PFSK-1 (cell line): Measurements from ENCODE around the gene TAF4.

ENCODE experiments used
- FOXP2 ChIP-seq: optimal IDR thresholded peaks from 2 replicates; pipeline ENCODE3; 2011; ENCODE audit warnings: borderline replicate concordance, control low read depth, inconsistent platforms; ENCODE audit not compliant: insufficient read depth; ENCODE audit errors: extremely low read length, extremely low read depth
- POLR2AphosphoS5 ChIP-seq: IDR thresholded peaks from 2 replicates; pipeline ENCODE4 v1.6.1; 2012; ENCODE audit warnings: low read depth, mild to moderate bottlenecking, control low read depth, low read length, moderate library complexity
- SIN3A ChIP-seq: IDR thresholded peaks from 2 replicates; pipeline ENCODE4 v1.6.1; 2012; ENCODE audit warnings: mild to moderate bottlenecking, low read length, moderate library complexity, borderline replicate concordance; ENCODE audit not compliant: insufficient read depth
- TAF1 ChIP-seq: IDR thresholded peaks from 2 replicates; pipeline ENCODE4 v1.6.1; 2012; ENCODE audit warnings: low read length, control low read depth, borderline replicate concordance; ENCODE audit not compliant: insufficient read depth
- TF ChIP-seq, protein P1 (sequence below), 2 experiments: IDR thresholded peaks; 2 replicates each; pipeline versions ENCODE4 v1.6.1 to v1.8.0; 2011 to 2012; ENCODE audit warnings: low read depth in 2 of 2, low read length in 2 of 2, control low read depth in 1 of 2, inconsistent platforms in 1 of 2, mild to moderate bottlenecking in 1 of 2, moderate library complexity in 1 of 2; ENCODE audit not compliant: insufficient read depth in 1 of 2

The TAF4 gene

GRCh38 chr20:62032609-62033368, 32.9 kb downstream of the TAF4 start:
- TF ChIP-seq SIN3A (no peak), FOXP2 (no peak)

DNA sequence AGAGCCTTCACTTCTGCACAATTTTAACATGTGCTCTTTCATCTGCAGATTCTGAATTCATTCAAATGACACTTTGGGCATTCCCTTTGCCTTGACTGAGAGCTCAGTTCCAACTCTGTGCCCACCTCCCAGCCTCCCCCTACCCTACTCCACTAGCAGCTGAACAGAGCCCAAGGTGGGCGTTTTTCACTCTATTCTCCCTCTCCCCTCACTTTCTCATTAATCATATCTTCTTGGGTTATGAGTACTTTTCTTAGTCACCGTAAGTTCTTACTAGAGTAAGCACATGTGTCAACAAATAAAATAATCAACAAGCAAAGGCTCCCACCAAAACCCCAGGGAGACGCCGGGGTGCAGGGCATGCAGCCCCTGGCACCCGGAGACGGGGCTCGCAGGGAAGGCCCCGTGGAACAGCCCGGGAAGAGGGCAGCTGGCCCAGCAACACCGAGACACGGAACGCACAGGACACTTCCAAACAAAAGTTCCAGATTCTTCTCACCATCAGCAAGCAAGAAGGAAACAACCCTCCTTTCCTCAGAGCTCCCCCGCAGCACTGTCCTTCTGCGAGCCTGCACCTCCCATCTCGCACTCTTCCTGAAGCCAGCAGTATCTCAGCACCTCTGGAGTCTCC, 34.1 kb downstream of the TAF4 start:
- TF ChIP-seq, protein P1, sequence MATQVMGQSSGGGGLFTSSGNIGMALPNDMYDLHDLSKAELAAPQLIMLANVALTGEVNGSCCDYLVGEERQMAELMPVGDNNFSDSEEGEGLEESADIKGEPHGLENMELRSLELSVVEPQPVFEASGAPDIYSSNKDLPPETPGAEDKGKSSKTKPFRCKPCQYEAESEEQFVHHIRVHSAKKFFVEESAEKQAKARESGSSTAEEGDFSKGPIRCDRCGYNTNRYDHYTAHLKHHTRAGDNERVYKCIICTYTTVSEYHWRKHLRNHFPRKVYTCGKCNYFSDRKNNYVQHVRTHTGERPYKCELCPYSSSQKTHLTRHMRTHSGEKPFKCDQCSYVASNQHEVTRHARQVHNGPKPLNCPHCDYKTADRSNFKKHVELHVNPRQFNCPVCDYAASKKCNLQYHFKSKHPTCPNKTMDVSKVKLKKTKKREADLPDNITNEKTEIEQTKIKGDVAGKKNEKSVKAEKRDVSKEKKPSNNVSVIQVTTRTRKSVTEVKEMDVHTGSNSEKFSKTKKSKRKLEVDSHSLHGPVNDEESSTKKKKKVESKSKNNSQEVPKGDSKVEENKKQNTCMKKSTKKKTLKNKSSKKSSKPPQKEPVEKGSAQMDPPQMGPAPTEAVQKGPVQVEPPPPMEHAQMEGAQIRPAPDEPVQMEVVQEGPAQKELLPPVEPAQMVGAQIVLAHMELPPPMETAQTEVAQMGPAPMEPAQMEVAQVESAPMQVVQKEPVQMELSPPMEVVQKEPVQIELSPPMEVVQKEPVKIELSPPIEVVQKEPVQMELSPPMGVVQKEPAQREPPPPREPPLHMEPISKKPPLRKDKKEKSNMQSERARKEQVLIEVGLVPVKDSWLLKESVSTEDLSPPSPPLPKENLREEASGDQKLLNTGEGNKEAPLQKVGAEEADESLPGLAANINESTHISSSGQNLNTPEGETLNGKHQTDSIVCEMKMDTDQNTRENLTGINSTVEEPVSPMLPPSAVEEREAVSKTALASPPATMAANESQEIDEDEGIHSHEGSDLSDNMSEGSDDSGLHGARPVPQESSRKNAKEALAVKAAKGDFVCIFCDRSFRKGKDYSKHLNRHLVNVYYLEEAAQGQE (IDR thresholded peaks at IDR 0.05; ENCODE audit: insufficient read depth in 1 of 2, low read depth in 2 of 2, low read length in 2 of 2) = no peak
- TF ChIP-seq SIN3A = no peak
- no peak for TF ChIP-seq TAF1
- no peak for TF ChIP-seq FOXP2
- no peak for TF ChIP-seq POLR2AphosphoS5

- TF ChIP-seq SIN3A = no peak
- no peak for TF ChIP-seq TAF1
- no peak for TF ChIP-seq POLR2AphosphoS5
- TF ChIP-seq, protein P1 (IDR thresholded peaks at IDR 0.05; ENCODE audit: insufficient read depth in 1 of 2, low read depth in 2 of 2, low read length in 2 of 2) = no peak
- no peak for TF ChIP-seq FOXP2
Observed at GRCh38 chr20:62030834-62031434, 34.7 kb downstream of the TAF4 start.

DNA sequence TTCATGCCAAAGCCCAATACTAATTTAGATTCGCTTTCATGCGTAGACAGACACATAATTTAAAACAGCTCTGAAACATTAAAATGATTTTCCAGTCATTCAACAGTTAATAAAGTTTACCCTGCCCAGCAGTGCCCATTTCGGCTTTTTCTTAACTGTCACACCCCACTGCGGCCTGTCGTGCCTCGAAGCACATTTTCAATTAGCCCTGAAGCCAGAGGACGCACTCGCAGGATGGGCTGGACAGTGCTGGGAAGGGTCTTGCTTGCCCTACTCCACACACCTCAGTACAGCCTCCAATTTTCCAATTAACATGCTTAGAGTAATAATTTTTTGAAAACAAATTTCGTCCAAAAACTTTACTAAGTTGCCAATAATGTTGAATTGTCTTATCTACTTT, 35.3 kb downstream of the TAF4 start:
- TF ChIP-seq TAF1 (no peak), FOXP2 (no peak), POLR2AphosphoS5 (no peak), SIN3A (no peak)
- TF ChIP-seq, protein P1 (IDR thresholded peaks at IDR 0.05; ENCODE audit: insufficient read depth in 1 of 2, low read depth in 2 of 2, low read length in 2 of 2) = no peak

GRCh38 chr20:62029949-62030348, 35.7 kb downstream of the TAF4 start:
- no peak for TF ChIP-seq POLR2AphosphoS5
- TF ChIP-seq TAF1 = no peak
- no peak for TF ChIP-seq SIN3A
- TF ChIP-seq FOXP2 = no peak
- TF ChIP-seq, protein P1 (IDR thresholded peaks at IDR 0.05; ENCODE audit: insufficient read depth in 1 of 2, low read depth in 2 of 2, low read length in 2 of 2) = no peak
